Esophagus squamous epithelium (tissue), 5 donors: ENCODE data around the gene STT3A. TPM values are rescaled to one million over a fixed set of nuclear protein-coding genes. Genes with fewer than 3 reads are reported as not detected.
"Not testable (repeated sequence)": the region's sequence is repeated elsewhere in the genome, so short reads cannot be mapped to it uniquely, and the experiment has no call there.

ENCODE experiments used
- DNase-seq: peaks from one replicate; lab custom pipeline; 2025; lab: John Stamatoyannopoulos, UW
- H3K27ac ChIP-seq, 4 donors: fragments of 200-600 bp; sonication (generic); one replicate each; pipeline ENCODE4 v1.5.1; 2016 to 2019; ENCODE audit warnings: mild to moderate bottlenecking in 1 of 4
- H3K27me3 ChIP-seq, 4 donors: fragments of 200-600 bp; sonication (generic); 1 replicate in 3 of 4; 2 replicates in 1 of 4; pipeline versions ENCODE4 v1.5.1 to v1.6.0; 2017 to 2021; ENCODE audit warnings: antibody characterized with exemption in 1 of 4
- H3K36me3 ChIP-seq, 3 donors: fragments of 200-600 bp; sonication (generic); one replicate each; pipeline ENCODE4 v1.5.1; 2016 to 2019
- H3K4me1 ChIP-seq, 3 donors: fragments of 200-600 bp; sonication (generic); one replicate each; pipeline ENCODE4 v1.5.1; 2017 to 2019
- H3K4me3 ChIP-seq, 4 donors: fragments of 200-600 bp; sonication (generic); 1 replicate in 3 of 4; 2 replicates in 1 of 4; pipeline ENCODE4 v1.5.1; 2016 to 2019; ENCODE audit warnings: mild to moderate bottlenecking in 2 of 4, moderate library complexity in 1 of 4
- H3K9me3 ChIP-seq, 3 donors: fragments of 200-600 bp; sonication (generic); one replicate each; pipeline ENCODE4 v1.5.1; 2016 to 2019
- POLR2A ChIP-seq, 4 donors: fragments of 450-650 bp; IDR thresholded peaks; one replicate each; pipeline ENCODE4 v1.6.1; 2017; ENCODE audit warnings: antibody characterized with exemption in 4 of 4, mild to moderate bottlenecking in 4 of 4, moderate library complexity in 3 of 4
- WGBS, 2 donors: methylation state at CpG; one replicate each; pipeline ENCODE4 v1.1.5; 2018; 5-methylcytosine and 5-hydroxymethylcytosine counted together
- intact Hi-C: fragments of 100-400 bp; cut with DNase I; formaldehyde crosslinking; loops from one replicate; pipeline ENCODE4 v1.15.0; 2022
- total RNA-seq, 4 donors: library from RNA; depleted of rRNA; stranded (reverse); fragments of >200 nt; gene quantifications; one replicate each; pipeline ENCODE4 v1.1.0, GENCODE V29; 2016
- TF ChIP-seq, protein P1 (sequence below), 6 experiments: fragments of 450-650 bp in 4 of 6; fragments of 200-600 bp in 2 of 6; sonication (generic) in 2 of 6; IDR thresholded peaks; one replicate each; pipeline ENCODE4 v1.5.1; 2016 to 2019; ENCODE audit warnings: antibody characterized with exemption in 6 of 6, mild to moderate bottlenecking in 4 of 6, moderate library complexity in 4 of 6
- donor health status: DM: yes; HTN: yes; CAD: no.

STT3A gene
- total RNA-seq, 4 donors from 2014 or later = 50.7 to 89.7 (median 67.2) TPM

DNA sequence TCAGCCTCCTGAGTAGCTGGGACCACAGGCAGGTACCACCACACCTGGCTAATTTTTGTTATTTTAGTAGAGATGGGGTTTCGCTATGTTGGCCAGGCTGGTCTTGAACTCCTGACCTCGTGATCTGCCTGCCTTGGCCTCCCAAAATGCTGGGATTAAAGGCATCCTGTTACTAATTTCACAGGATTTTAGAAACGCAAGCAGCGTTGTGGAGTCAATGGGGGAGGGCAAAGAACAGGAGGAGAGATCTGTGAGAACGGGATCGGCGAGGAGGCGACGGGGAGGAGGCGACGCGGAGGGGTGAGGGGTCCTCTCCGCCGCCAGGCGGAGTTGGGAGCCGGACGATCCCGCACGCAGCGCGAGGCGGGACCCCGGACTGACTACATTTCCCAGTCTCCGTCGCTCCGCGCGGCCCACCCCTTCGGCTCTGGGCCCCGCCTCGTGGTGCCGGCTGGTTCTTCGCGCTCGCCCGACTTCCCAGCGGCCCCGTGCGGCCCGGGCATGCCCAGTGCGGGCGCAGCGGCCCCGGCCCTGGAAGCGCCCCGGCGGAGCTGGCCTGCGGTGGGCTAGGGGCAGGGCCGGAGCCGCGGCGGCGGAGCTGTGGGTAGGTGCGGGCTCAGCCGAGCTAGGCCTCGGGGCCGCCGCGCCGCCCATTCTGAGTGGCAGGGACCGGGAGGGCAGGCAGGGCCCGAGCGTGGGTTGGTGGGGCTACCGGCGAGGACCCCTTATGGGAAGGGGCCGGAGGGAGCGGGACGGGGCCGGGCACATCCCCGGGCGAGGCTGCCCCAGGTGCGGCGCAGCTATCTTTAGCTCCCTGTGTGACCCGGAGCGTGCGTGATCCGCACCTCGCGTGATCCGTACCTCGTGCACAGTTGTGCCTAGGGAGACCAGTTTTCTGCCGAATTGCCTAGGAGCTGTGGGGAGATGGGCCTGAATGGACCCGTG lies 23.4 kb upstream of the STT3A start, which contains the start of gene EI24:
EI24 (plus strand) TSS at position 508 of the 945 bp plus-strand sequence. CDS start 3,051 bp downstream, outside the sequence.
- intact Hi-C loops = no loop called here
- peak; percentile 49 for DNase-seq
- TF ChIP-seq, protein P1, sequence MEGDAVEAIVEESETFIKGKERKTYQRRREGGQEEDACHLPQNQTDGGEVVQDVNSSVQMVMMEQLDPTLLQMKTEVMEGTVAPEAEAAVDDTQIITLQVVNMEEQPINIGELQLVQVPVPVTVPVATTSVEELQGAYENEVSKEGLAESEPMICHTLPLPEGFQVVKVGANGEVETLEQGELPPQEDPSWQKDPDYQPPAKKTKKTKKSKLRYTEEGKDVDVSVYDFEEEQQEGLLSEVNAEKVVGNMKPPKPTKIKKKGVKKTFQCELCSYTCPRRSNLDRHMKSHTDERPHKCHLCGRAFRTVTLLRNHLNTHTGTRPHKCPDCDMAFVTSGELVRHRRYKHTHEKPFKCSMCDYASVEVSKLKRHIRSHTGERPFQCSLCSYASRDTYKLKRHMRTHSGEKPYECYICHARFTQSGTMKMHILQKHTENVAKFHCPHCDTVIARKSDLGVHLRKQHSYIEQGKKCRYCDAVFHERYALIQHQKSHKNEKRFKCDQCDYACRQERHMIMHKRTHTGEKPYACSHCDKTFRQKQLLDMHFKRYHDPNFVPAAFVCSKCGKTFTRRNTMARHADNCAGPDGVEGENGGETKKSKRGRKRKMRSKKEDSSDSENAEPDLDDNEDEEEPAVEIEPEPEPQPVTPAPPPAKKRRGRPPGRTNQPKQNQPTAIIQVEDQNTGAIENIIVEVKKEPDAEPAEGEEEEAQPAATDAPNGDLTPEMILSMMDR (IDR thresholded peaks at IDR 0.05) = peak; percentile 57 to 69 (median 66)
- TF ChIP-seq POLR2A (IDR thresholded peaks at IDR 0.05) = peak in 3 of 4 donors; percentile 32 to 90 (median 84)
- no peaks in the 10 kb centered on the region for H3K9me3 ChIP-seq
- peak within 1 kb of the TSS; percentile 90 to 92 (median 92) for H3K27ac ChIP-seq
- WGBS, 2 donors = 3 to 40% methylated on average over 1 to 22 of the region's 83 CpGs
- H3K27me3 ChIP-seq = no peaks in the 10 kb centered on the region
- peak within 1 kb of the TSS; percentile 67 to 94 (median 90) for H3K4me3 ChIP-seq
- peaks cover 0 to 20% (median 11%) of the 10 kb centered on the region in 3 donors for H3K36me3 ChIP-seq
- H3K4me1 ChIP-seq = peaks cover 7 to 29% (median 9%) of the 10 kb centered on the region in 3 donors

DNA sequence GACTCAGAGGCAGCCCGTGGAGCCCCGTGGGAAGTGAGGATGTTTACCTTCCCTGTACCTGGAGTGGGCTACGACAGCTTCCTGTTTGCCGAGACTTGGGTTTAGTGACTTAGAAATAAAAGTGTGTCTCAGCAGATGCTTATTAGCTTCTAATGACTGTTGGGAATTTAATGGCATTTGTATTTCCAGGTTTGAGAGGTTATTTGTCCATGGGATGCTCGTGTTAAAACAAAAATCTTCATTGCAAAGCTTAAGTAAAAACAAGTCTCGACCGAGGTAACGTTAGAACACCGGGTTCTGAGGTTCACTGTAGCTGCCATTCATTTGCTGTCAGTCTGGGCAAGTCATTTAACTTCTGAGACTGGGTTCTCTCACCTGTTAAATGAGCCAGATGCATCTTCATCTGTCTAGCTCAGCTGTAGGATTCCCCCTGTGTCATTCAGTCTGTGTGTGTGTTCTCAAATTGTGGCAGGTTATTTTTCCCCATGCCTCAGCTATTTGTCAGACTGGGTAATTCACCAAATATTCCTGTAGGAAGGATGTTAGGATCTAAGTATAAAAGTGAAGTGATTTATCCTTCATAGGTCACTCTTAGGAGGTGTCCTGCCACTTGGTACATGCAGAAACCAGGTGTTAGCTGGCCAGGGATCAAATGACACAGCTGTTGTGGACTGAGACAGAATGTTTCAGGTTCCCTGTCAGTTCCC lies 22.6 kb upstream of the STT3A start:
- Histone ChIP-seq H3K27ac (peak overlapping the region; percentile 90 to 92 (median 92)), H3K27me3 (no peaks in the 10 kb centered on the region), H3K4me3 (peak overlapping the region; percentile 67 to 94 (median 90)), H3K4me1 (peaks cover 7 to 29% (median 9%) of the 10 kb centered on the region in 3 donors), H3K9me3 (no peaks in the 10 kb centered on the region), H3K36me3 (peaks cover 3 to 29% (median 18%) of the 10 kb centered on the region in 3 donors)
- intact Hi-C loops = no loop called here
- TF ChIP-seq, protein P1 (IDR thresholded peaks at IDR 0.05) = no peak
- no peak for TF ChIP-seq POLR2A (IDR thresholded peaks at IDR 0.05)
- no peak for DNase-seq
- WGBS, 2 donors = 1 to 2% methylated on average over 7 of the region's 9 CpGs

DNA sequence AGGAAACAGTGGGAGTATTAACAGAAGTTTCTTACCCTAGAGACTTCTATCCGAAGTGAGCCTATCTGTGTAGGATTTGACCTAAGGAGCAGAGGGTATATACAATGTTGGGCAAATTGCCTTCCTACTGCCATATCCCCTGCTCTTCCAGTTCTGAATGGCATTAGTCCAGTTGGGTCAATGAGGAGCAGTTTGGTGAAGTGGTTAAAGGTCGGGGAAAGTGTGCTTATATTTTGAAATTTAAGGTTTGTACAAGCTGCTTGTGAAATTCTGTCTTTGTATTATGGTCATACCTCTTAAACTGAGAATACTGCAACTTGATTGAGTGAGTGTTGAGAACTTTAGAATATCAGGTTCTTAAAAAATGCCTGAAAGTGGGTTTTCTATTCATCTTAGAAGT lies 21.7 kb upstream of the STT3A start:
- H3K27me3 ChIP-seq = no peaks in the 10 kb centered on the region
- 56 to 57% methylated on average over 2 of the region's 2 CpGs for WGBS, 2 donors
- no peak overlapping the region for H3K4me3 ChIP-seq
- intact Hi-C loops = no loop called here
- H3K36me3 ChIP-seq = peaks cover 6 to 37% (median 27%) of the 10 kb centered on the region in 3 donors
- H3K4me1 ChIP-seq = peaks cover 7 to 29% (median 9%) of the 10 kb centered on the region in 3 donors
- H3K27ac ChIP-seq = no peak overlapping the region
- TF ChIP-seq, protein P1 (IDR thresholded peaks at IDR 0.05) = no peak
- no peak for TF ChIP-seq POLR2A (IDR thresholded peaks at IDR 0.05)
- H3K9me3 ChIP-seq = no peaks in the 10 kb centered on the region
- no peak for DNase-seq

DNA sequence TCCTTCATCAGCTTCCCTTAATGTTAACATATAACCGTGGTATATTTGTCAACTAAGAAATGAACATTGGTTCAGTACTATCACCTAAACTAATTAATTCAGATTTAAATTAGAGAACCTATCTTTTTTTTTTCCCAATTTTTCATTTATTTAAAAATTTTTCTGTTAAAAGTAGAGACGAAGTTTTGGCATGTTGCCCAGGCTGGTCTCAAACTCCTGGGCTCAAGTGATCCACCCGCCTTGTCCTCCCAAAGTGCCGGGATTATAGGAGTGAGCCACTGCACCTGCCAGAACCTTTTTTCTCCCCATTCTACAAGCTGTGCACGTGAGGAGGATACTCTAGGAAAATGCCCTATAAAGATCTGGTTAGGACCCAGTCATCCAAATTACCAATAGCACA lies 19.7 kb upstream of the STT3A start:
- no peak for DNase-seq
- TF ChIP-seq POLR2A (IDR thresholded peaks at IDR 0.05) = no peak
- TF ChIP-seq, protein P1 (IDR thresholded peaks at IDR 0.05) = no peak
- H3K36me3 ChIP-seq = peaks cover 6 to 57% (median 29%) of the 10 kb centered on the region in 3 donors
- H3K27me3 ChIP-seq = no peaks in the 10 kb centered on the region
- 77 to 81% methylated on average over 5 of the region's 5 CpGs for WGBS, 2 donors
- no peak overlapping the region for H3K27ac ChIP-seq
- H3K9me3 ChIP-seq = no peaks in the 10 kb centered on the region
- intact Hi-C loops = no loop called here
- H3K4me3 ChIP-seq = no peak overlapping the region
- peaks cover 7 to 29% (median 9%) of the 10 kb centered on the region in 3 donors for H3K4me1 ChIP-seq

DNA sequence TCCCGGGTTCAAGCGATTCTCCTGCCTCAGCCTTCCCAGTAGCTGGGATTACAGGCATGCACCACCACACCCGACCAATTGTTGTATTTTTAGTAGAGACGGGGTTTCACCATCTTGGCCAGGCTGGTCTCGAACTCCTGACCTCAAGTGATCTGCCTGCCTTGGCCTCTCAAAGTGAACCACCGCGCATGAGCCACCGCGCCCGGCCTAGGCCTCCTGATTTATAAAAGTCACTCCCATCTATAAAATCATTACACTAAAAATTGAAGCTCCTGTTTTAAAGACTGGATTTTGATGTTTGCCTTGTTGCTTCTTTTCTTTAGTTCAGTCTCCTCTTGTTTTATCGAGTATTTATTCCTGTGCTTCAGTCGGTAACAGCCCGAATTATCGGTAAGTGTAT lies 15.5 kb upstream of the STT3A start:
- H3K4me1 ChIP-seq, H3K4me3 ChIP-seq, DNase-seq, intact Hi-C loops, H3K27ac ChIP-seq, H3K27me3 ChIP-seq, H3K9me3 ChIP-seq: not testable (repeated sequence)
- 93 to 97% methylated on average over 12 to 14 of the region's 14 CpGs for WGBS, 2 donors
- H3K36me3 ChIP-seq = peaks cover 20 to 100% (median 61%) of the 10 kb centered on the region in 3 donors
